ENCODE data around the gene ROGDI.

GRCh38 chr16:4833584-4833983 is 31.2 kb upstream of the ROGDI start:
- no peak for TF ChIP-seq CTCF (IDR thresholded peaks at IDR 0.05)
- TF ChIP-seq POLR2A (IDR thresholded peaks at IDR 0.05), result no peak
- TF ChIP-seq POLR2AphosphoS5 (IDR thresholded peaks at IDR 0.05), result no peak
